GM12878 (cell line): ENCODE results near the gene ATP6V1G1. TPM values are rescaled to one million over a fixed set of nuclear protein-coding genes. Genes with fewer than 3 reads are reported as not detected.

Source experiments
- ATF7 ChIP-seq: fragments of 450-650 bp; IDR thresholded peaks from 2 replicates; pipeline ENCODE4 v1.6.1; 2016; ENCODE audit warnings: low read depth, mild to moderate bottlenecking
- HDGF ChIP-seq: fragments of 450-650 bp; IDR thresholded peaks from 2 replicates; pipeline ENCODE4 v1.6.1; 2016; ENCODE audit warnings: antibody characterized with exemption
- LARP7 ChIP-seq: fragments of 450-650 bp; IDR thresholded peaks from 2 replicates; pipeline ENCODE4 v1.6.1; 2017; ENCODE audit warnings: mild to moderate bottlenecking
- MTA2 ChIP-seq: fragments of 450-650 bp; IDR thresholded peaks from 2 replicates; pipeline ENCODE4 v1.6.1; 2016; ENCODE audit warnings: low read depth, mild to moderate bottlenecking, moderate library complexity
- MTA3 ChIP-seq: IDR thresholded peaks from 2 replicates; pipeline ENCODE4 v1.6.1; 2012; ENCODE audit warnings: low read length, inconsistent platforms, borderline replicate concordance
- MXI1 ChIP-seq: fragments of 150-350 bp; IDR thresholded peaks from 2 replicates; pipeline ENCODE4 v1.6.1; 2011; ENCODE audit warnings: low read depth, mild to moderate bottlenecking, inconsistent platforms, low read length, improper control_type of control experiment
- POLR2AphosphoS5 ChIP-seq: IDR thresholded peaks from 2 replicates; pipeline ENCODE4 v1.6.1; 2011; ENCODE audit warnings: mild to moderate bottlenecking, low read length, inconsistent platforms
- POU2F2 ChIP-seq: IDR thresholded peaks from 3 replicates; pipeline ENCODE4 v1.6.1; 2011; ENCODE audit warnings: low read depth, mild to moderate bottlenecking, low read length, borderline replicate concordance
- RBBP5 ChIP-seq: fragments of 200-600 bp; sonication (generic); conservative IDR thresholded peaks from 2 replicates; pipeline ENCODE4 v1.6.1; 2016
- SIN3A ChIP-seq: IDR thresholded peaks from 2 replicates; pipeline ENCODE4 v1.6.1; 2012; ENCODE audit warnings: low read depth, low read length, improper control_type of control experiment
- SMC3 ChIP-seq: IDR thresholded peaks from 2 replicates; pipeline ENCODE4 v1.6.1; 2011; ENCODE audit warnings: low read length, improper control_type of control experiment, borderline replicate concordance
- ZNF207 ChIP-seq: fragments of 450-650 bp; IDR thresholded peaks from 2 replicates; pipeline ENCODE4 v1.6.1; 2014; ENCODE audit warnings: antibody characterized with exemption, mild to moderate bottlenecking, borderline replicate concordance
- polyA plus RNA-seq, 11 experiments: library from polyadenylated mRNA; depleted of rRNA in 4 of 11; unstranded in 6 of 11; stranded (reverse) in 5 of 11; fragments of >200 nt; fragmentation: Nextera tagmentation in 4 of 11; fragmentation: Illumina TruSeq in 1 of 11; extraction: Ambion mirVana in 4 of 11; extraction: Trizol in 1 of 11; gene quantifications; 1 replicate in 1 of 11; 2 replicates in 10 of 11; pipeline versions ENCODE4 v1.2.1 to v1.2.3, GENCODE V29; 2011 to 2016; ENCODE audit warnings: inconsistent platforms in 2 of 11, missing spikeins in 2 of 11, low read depth in 1 of 11
- total RNA-seq, 4 experiments: library from RNA; depleted of rRNA in 3 of 4; stranded (reverse); fragments of >200 nt in 3 of 4; fragmentation: Illumina TruSeq in 1 of 4; extraction: Trizol in 1 of 4; gene quantifications; 2 replicates each; pipeline versions ENCODE4 v1.2.1 to v1.2.3, GENCODE V29; 2013 to 2021
- TF ChIP-seq, protein P1 (sequence below): fragments of 450-650 bp; IDR thresholded peaks from 2 replicates; pipeline ENCODE4 v1.6.1; 2018; ENCODE audit warnings: borderline replicate concordance, mild to moderate bottlenecking; ENCODE audit not compliant: partially characterized antibody
- TF ChIP-seq, protein P2 (sequence below): IDR thresholded peaks from 2 replicates; pipeline ENCODE4 v1.6.1; 2011; ENCODE audit warnings: borderline replicate concordance, low read depth, mild to moderate bottlenecking, moderate library complexity, mixed read lengths, low read length; ENCODE audit not compliant: insufficient read depth; ENCODE audit errors: extremely low read length
- TF ChIP-seq, protein P3 (sequence below): IDR thresholded peaks from 2 replicates; pipeline ENCODE4 v1.6.1; 2012; ENCODE audit warnings: low read length, inconsistent platforms
- TF ChIP-seq, protein P4 (sequence below): fragments of 150-350 bp; IDR thresholded peaks from 2 replicates; pipeline ENCODE4 v1.6.1; 2016; ENCODE audit warnings: low read depth, low read length

The ATP6V1G1 gene
- total and polyA plus RNA-seq, 10 of the 15 experiments (the other 5 are each of a cell fraction or from before 2014, with no cell fraction given), result 34.2 to 204 (median 82.5) TPM

DNA sequence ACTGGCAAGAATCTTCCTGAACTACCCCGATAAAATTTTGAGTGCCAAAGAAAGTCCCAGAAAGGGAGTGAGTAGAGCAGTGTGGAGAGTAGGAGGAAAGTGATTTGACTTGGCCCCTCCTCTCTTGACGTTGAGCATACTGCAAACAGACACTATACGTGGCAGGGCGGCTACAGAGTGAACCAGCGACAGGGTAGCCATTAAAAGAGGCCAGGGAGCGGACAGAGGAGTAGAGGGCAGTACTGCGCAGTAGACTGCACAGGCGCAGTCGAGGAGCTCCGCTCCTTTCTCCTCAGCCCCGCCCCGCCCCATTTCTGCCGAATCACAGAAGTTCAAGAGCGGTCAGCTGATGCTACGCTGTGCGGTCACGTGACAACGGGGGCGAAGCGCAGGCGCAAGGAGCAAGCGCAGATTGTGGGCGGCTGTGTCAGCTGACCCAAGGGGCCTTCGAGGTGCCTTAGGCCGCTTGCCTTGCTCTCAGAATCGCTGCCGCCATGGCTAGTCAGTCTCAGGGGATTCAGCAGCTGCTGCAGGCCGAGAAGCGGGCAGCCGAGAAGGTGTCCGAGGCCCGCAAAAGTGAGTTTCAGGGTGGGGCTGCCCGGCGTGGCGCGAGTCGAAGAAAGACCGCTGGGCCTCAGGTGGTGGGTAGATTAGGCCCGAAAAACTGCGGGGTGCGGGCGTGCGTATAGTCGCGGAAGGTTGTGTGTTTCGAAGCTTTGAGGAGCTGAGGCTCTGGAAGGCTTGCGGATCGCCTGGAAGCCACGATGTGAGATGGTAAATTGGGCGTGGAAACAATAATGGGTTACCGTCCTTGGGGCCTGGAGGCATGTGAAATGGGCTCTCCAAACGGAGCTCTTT lies at the start of gene ATP6V1G1 (continued):
- TF ChIP-seq, protein P1, sequence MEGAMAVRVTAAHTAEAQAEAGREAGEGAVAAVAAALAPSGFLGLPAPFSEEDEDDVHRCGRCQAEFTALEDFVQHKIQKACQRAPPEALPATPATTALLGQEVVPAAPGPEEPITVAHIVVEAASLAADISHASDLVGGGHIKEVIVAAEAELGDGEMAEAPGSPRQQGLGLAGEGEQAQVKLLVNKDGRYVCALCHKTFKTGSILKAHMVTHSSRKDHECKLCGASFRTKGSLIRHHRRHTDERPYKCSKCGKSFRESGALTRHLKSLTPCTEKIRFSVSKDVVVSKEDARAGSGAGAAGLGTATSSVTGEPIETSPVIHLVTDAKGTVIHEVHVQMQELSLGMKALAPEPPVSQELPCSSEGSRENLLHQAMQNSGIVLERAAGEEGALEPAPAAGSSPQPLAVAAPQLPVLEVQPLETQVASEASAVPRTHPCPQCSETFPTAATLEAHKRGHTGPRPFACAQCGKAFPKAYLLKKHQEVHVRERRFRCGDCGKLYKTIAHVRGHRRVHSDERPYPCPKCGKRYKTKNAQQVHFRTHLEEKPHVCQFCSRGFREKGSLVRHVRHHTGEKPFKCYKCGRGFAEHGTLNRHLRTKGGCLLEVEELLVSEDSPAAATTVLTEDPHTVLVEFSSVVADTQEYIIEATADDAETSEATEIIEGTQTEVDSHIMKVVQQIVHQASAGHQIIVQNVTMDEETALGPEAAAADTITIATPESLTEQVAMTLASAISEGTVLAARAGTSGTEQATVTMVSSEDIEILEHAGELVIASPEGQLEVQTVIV, result no peak
- TF ChIP-seq RBBP5 (no peak), ZNF207 (0 out of 2 replicates have a peak, but pooled peaks have one; percentile 18), MTA3 (no peak), POU2F2 (peak; percentile 52; the same call in 1 of the 3 replicates), SMC3 (no peak; the same call in 1 of the 2 replicates), HDGF (peak; percentile 63; the same call in 1 of the 2 replicates), ATF7 (no peak; the same call in 1 of the 2 replicates), LARP7 (no peak; the same call in 1 of the 2 replicates), POLR2AphosphoS5 (peak; percentile 97), MTA2 (no peak), MXI1 (peak; percentile 79), SIN3A (peak; percentile 78; the same call in 1 of the 2 replicates)
- TF ChIP-seq, protein P2, sequence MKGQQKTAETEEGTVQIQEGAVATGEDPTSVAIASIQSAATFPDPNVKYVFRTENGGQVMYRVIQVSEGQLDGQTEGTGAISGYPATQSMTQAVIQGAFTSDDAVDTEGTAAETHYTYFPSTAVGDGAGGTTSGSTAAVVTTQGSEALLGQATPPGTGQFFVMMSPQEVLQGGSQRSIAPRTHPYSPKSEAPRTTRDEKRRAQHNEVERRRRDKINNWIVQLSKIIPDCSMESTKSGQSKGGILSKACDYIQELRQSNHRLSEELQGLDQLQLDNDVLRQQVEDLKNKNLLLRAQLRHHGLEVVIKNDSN, result peak; percentile 100
- TF ChIP-seq, protein P3, sequence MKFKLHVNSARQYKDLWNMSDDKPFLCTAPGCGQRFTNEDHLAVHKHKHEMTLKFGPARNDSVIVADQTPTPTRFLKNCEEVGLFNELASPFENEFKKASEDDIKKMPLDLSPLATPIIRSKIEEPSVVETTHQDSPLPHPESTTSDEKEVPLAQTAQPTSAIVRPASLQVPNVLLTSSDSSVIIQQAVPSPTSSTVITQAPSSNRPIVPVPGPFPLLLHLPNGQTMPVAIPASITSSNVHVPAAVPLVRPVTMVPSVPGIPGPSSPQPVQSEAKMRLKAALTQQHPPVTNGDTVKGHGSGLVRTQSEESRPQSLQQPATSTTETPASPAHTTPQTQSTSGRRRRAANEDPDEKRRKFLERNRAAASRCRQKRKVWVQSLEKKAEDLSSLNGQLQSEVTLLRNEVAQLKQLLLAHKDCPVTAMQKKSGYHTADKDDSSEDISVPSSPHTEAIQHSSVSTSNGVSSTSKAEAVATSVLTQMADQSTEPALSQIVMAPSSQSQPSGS, result no peak
- TF ChIP-seq, protein P4, sequence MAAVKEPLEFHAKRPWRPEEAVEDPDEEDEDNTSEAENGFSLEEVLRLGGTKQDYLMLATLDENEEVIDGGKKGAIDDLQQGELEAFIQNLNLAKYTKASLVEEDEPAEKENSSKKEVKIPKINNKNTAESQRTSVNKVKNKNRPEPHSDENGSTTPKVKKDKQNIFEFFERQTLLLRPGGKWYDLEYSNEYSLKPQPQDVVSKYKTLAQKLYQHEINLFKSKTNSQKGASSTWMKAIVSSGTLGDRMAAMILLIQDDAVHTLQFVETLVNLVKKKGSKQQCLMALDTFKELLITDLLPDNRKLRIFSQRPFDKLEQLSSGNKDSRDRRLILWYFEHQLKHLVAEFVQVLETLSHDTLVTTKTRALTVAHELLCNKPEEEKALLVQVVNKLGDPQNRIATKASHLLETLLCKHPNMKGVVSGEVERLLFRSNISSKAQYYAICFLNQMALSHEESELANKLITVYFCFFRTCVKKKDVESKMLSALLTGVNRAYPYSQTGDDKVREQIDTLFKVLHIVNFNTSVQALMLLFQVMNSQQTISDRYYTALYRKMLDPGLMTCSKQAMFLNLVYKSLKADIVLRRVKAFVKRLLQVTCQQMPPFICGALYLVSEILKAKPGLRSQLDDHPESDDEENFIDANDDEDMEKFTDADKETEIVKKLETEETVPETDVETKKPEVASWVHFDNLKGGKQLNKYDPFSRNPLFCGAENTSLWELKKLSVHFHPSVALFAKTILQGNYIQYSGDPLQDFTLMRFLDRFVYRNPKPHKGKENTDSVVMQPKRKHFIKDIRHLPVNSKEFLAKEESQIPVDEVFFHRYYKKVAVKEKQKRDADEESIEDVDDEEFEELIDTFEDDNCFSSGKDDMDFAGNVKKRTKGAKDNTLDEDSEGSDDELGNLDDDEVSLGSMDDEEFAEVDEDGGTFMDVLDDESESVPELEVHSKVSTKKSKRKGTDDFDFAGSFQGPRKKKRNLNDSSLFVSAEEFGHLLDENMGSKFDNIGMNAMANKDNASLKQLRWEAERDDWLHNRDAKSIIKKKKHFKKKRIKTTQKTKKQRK, result no peak
